Ecto neural progenitor cell (in vitro differentiated cells): ENCODE results near the gene INPP5F.

ENCODE experiments used
- DNase-seq: peaks from one replicate; pipeline ENCODE4 v3.0.0-alpha.2; 2018; ENCODE audit warnings: low spot score

Gene INPP5F

DNA sequence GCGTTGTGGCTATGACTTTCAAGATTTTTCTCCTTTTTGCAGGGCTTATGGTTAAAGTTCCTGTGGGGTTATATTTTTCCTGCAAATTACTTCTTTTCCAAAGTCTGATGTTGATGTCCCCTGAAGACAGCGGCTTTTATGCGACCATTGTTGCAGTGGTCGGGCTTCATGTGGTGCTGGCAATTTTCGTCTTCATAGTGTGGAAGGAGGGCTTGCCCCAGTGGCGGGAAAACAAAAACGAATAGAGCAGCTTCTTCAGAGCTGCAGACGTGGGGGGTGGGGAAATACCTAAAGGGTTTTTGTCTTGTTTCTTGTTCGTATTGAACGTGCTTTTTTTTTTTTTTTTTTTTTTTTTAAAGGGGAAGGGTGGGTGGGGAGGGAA, 93.0 kb downstream of the INPP5F start:
- peak; percentile 67 for DNase-seq

DNA sequence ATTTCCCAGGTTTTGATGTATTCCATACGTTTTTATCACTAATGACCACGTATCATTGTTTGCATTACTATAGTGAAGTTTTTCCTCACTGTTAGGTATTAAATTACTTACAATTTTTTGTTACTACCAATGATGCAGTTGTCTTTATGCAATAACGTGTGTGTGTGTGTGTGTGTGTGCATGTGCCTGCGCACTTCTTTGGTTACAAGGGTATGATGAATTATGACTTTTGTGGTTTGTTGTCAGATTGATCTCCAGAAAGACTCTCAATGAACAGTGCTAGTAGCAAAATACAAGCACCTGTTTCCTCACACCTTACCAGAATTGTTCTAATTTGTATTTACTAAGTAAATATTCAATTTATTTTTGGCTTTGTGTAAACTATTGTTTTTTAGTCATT, 95.3 kb downstream of the INPP5F start:
- no peak for DNase-seq

DNA sequence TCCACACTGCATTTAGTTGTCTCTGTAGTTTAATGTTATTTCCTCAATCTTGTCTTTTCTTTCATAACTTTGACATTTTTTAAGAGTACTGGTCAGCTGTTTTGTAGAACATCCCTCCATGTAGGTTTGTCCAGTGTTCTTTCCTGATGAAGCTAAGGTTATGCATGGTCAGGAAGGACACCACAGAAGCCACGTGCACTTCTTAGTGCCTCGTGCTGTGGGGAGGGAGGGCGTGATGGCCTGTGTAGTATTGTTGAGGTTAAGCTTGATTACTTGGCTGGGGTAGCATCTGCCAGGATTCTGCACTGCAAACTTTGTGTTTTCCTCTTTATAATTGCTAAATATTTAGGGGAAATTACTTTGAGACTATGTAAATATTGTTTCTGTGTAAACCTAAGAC, 98.4 kb downstream of the INPP5F start:
- no peak for DNase-seq

DNA sequence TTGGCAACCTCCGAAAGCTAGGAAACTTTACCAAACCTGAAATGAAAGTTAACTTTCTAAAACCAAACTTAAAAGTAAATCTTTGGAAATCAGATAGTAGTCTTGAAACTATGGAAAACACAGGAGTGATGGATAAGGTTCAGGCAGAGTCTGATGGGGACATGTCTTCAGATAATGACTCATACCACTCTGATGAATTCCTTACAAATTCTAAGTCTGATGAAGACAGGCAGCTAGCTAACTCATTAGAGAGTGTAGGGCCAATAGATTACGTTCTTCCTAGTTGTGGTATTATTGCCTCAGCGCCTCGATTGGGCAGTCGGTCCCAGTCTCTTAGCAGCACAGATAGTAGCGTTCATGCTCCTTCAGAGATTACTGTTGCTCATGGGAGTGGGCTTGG, 100.9 kb downstream of the INPP5F start:
- DNase-seq = no peak

DNA sequence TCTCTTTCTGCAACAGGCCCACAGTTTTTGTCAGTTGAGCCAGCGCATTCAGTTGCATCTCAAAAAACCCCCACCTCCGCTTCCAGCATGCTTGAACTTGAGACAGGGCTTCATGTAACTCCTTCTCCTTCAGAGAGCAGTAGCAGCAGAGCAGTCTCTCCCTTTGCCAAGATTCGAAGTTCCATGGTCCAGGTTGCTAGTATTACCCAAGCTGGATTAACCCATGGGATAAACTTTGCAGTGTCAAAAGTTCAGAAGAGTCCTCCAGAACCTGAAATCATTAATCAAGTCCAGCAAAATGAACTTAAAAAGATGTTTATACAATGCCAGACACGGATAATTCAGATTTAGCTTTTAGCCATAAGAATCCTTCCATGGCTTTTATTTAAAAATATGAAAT, 101.6 kb downstream of the INPP5F start:
- DNase-seq = no peak

DNA sequence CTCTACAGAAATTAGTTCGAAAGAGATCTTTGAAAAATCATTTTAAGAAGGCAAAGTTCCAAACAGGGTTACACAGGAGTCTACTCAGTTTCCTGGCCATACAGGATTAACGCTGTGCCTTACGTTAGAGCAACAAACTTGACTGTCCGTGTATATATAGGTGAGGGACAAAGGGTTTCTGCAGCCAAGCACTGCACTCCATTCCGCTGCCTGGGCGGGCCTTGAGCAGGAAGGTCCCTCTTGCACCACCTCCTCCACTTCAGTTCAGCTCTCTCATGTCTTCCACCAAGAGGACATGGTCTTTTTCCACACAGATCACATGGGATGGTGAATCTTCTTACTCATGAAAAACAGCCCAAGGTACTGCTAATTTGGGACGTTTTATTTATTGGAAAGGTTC, 103.6 kb downstream of the INPP5F start:
- DNase-seq = no peak

DNA sequence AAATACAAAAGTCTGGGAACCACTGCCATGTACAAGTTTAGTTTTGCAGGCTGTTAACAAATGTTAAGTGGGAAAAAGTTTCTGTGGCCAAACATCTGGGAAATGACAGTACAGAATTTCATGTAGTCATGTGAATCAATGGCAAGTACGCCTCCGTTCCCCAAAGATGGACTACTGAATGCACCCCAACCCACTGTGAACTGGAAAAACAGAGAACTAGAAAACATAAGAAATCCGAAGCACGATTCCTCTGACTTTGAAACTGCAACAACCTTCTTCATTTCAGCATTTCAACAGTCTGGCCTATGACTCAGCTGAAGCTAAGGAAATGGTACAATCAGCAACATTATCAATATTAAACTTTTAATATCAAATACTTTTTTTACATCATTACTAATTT, 105.0 kb downstream of the INPP5F start:
- no peak for DNase-seq

DNA sequence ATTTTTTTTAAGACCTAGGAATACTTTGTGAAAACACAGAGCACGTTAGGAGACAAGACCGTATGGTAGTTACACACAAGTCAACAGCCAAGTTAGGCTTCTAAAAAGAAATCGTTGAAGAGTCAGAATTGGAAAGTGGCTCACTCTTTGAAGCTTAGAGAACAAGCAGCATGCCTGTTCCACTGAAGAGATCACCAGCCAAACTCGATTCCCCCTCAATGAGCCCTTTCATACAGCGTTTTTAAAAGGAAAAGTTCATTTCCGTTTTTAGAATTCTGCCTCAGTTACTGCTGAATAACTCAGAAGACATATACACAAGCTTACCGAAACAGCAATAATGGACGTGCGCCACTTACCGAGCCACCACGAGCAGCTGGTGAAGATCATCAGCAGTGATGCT, 105.8 kb downstream of the INPP5F start:
- no peak for DNase-seq

DNA sequence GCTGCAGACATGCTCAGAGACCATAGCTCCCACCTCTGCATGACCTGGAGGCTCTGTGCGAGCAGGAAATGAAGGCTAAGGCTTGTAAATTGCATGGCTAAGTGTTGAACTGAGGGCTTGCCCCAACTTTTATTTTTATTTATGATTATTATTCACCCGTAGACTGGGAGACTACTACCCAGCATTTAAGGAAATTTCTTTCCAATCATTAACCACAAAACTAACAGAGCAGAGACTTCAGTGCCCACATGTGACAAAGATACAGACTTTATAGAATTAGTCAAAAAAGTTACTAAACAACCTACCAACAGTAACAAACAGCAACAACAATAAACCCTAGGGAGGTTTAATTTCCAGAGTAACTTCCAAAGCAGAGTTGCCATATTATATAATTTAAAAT, 107.1 kb downstream of the INPP5F start:
- DNase-seq = no peak

DNA sequence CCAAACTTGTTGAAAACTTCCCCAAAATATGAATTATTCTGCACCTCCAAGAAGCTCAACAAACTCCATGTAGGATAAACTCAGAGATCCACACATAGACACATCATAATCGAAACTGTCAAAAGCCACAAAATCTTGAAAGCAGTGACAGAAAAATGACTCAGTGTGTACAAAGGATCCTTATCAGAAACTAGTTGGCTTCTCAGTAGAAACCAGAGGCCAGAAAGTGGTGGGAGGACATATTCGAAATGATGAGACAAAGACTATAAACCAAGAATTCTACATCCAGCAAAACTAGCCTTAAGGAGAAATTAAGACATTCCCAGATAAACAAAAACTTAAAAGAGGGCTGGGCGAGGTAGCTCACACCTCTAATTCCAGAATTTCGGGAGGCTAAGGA, 108.3 kb downstream of the INPP5F start:
- DNase-seq = no peak

DNA sequence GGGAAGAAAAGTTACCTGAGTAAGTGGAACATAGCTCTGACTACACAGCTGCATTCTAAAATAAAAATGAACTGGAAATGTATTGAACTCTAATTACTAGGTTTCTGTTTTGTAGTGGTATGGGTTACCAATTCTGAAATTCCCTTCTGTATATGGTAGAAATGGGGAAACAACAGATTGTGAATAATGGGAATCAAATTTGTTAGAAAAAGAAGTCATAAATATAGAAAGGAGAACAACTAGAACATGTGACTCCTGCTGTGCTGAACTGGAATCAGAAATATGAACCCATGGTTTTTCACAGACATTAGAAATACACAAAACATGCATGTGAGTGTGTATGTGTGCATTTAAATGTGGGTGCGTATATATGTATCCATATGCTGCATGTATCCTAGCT, 119.8 kb downstream of the INPP5F start:
- no peak for DNase-seq

DNA sequence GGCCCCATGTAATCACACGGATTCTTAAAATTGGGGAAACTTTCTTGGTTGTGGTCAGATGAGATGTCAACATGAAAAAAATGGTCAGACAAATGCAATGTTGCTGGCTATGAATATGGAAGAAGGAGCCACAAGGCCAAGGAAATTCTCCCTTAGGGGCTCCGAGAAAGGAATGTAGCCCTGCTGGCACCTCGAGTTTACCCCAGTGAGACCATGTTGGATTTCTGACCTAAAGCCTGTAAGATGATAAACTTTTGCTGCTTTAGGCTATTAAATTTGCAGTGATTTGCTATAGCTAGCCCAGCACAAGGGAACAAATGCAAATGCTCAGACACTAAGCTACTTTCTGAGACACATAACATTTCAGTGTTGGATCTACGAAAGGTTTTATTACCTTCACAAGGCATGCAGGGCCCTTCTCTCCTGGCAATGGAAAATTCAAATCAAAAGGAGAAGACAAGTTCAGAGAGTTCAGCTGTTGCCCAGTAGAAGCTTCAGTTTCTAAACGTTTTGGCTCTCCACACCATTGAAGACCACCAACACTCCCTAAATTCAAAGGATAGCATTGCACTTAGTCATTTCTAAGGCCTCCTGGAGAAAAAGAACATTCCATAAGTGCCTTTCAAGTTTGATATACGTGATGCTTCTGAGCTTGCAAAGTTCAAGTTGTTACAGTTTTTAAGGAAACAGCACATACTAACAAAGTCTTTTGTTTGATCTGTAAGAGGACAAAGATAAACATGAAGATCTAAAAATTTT, 123.4 kb downstream of the INPP5F start:
- DNase-seq = no peak

DNA sequence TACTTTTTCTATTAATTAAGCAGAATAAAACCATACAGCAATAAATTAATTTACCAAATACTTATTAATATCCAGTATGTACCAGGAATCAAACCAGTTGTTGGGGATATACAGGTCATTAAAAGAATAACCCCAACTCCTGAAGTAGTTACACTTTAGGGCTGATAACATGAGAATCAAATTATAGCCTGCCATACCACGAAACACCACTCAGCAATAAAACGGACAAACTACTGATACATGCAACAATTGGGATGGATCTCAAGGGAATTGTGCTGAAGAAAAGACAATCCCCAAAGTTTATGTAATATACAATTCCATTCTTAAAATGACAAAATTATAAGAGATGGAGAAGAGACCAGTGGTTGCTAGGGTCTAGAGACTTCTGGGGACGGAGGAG, 124.1 kb downstream of the INPP5F start:
- no peak for DNase-seq

DNA sequence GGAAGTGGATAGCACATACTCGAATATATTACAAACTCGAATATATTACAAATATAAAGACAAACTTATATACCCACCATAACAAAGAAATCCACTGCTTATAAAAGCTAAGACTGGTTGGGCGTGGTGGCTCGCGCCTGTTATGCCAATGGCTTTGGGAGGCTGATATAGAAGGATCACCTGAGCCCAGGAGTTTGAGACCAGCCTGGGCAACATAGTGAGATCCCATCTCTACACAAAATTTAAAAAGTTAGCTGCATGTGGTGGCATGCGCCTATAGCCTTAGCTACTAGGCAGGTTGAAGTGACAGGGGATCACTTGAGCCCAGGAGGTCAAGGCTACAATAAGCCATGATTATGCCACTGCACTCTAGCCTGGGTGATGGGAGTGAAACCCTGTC, 126.4 kb downstream of the INPP5F start:
- no peak for DNase-seq

DNA sequence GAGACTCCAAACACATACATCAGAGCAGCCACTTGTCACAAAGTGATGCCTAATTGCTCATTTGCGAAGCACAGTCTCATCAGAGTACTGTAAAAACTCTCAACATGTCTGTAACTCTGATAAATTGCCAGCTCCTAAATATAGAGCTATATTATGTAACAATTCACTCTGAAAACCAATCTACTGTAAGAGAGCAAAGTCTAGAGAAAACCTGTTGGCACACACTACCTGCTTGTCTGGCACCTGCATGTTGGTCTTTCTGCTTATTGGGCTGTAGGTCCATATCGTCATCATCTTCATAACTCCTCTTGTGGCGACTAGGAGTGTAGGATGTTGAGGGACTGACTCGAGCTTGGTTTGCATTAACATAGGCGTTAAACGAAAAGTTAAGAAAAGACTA, 127.0 kb downstream of the INPP5F start:
- DNase-seq = no peak

DNA sequence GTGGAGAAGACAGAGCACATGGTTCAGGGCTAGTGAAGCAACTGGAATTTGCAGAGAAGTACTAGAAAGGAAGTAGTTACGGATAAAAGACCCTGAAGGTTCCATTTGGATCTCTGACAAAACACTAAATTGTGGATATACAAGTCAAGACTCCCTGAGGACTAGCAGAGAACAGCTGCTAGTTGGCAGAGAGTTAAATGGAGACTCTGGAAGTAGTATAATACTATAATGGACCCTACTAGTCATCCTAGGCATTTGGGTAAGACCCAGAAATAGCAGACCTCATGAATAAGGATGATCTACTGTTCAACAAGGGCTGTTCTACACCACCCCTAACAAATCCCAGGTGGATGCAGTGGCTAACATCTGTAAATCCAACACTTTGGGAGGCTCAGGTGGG, 127.7 kb downstream of the INPP5F start:
- no peak for DNase-seq

DNA sequence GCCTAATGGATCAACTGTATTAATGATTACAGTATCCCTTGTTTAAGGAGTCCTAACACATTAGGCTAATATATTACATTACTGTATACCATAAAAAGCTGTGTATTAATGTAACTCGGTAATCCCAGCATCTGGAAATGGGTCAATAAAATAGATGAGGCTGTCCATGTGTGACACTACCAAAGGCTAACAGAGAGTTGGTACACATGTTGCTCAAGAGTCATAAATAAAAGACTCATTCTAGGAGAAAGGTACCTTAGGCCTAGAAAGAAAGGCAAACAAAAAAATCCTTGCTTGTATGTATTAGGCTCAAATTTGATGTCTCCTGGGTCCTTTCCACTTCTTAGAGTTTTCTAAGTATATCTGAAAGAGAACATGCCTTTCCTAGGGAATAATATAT, 132.2 kb downstream of the INPP5F start:
- DNase-seq = no peak

DNA sequence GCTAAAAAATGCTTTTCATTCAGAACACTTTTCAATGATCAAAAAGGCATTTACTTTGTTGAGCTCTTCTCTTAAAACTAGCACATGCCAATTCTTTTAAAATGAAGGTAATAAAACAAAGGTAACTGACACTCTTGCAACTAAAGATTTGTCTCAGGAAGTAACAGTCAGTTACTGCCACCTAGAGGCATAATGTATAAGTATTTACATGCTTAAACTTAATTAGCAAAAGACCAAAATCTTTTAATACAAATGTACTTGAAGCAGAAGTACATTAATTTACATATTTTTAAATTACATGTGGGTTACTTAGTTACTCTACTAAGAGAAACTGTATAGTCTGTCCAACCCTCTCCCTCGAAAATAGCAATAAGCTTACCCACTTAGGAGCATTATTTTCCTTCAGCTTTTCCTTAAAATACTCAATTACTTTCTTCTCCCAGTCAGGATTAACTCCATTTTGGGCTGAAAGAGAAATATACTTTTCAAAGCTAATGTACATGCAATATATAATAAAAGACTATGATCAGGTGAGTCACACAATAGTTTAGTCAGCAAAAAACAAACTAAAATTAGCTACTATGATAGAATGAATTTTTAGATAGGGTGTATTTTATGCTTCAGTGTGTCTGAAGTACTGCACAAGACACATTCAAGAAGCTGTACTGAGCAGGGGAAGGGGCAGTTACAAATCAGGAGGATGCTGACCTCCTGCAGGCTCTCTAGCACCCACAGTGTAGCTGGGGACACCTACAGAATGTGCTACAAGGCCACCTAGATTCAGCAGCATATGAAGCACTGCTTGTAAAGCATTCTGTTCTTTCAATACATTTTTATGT, 133.8 kb downstream of the INPP5F start:
- no peak for DNase-seq

DNA sequence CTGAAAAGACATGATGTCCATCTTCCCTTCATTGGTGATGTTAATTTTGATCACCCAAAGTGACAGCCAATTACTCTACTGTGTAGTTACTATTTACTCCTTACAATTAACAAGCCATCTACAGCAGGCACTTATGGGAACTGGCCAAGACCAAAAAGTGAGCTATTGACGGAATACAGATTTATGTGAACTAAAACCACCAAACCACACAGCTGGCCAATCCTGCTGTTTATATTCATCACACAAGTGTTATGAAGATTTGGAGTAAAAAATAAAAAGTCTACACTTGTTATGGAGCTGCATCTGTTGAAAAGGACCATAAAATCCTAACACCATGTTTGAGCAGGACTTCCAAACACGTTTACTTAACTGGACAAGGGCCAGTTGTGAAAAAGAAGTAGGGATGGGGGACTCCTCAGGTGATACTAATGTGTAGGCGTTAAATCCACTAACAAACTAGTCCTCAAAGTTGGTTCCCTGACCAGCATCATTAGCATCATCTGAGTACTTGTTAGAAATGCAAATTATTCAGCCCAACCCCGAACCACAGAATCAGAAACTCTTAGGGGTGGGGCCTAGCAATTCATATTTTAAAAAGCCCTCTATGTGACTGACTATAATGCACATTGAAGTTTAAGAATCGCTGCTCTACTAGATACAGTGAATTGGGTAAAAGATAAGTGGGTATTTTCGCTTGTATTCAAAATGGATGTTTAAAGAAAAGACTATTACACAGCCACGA, 135.2 kb downstream of the INPP5F start:
- DNase-seq = no peak

DNA sequence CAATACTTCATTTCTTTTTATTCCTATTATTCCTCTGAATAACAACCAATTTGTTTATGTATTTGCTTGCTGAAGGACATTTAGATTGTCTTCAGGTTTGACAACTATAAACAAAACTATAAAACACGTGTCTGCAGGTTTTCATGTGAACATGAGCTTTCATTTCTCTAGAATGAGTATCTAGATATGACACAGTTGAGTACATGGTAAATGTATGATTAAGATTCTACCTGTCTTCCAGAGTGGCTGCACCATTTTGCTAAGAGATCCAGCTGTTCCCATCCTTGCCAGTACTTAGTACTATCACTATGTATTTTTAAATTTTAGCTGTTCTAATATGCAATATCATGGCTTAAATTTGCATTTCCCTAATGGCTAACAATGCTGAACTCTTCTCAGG, 136.7 kb downstream of the INPP5F start:
- no peak for DNase-seq

DNA sequence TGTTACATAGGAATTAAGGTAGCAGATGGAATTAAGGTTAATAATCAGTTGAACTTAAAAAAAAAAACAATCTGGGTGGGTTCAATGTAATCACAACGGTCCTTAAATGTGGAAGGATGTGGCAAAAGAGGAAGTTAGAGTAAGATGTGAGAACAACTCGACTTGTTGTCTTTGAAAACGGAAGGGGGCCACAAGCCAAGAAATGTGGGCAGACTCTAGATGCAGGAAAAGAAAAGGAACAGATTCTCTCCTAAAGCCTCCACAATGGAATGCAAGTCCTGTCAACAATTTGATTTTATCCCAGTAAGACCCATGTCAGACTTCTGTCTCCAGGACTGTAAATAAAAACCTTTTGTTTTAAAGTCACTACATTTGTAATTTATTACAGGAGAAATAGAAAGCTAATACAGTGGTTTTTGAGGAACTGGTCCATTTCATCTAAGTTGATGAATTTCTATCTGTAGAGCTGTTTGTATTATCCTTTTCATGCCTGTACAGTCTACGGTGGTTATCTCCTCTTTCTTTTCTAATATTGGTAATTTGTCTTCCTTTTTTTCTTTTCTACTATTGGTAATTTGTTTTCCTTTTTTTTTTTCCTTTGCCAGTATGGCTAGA, 138.2 kb downstream of the INPP5F start:
- DNase-seq = no peak

DNA sequence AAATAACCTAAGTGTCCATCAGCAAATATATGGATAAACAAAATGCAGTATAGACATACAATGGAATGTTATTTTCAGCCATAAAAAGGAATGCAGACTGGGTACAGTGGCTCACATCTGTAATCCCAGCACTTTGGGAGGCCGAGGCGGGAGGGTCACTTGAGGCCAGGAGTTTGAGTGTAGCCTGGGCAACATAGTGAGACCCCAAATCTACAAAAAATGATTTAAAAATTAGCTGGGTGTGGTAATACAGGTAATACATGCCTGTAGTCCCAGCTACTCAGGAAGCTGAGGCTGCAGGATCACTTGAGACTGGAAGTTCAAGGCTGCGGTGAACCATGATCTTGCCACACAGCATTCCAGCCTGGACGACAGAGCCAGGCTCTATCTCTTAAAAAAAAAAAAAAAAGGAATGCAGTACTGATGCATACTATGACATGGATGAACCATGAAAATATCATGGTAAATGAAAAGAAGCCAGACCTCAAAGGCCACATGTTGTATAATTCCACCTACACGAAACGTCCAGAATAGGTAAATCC, 139.9 kb downstream of the INPP5F start:
- no peak for DNase-seq
